ENCODE data around the gene ATP5PB.

Gene ATP5PB

DNA sequence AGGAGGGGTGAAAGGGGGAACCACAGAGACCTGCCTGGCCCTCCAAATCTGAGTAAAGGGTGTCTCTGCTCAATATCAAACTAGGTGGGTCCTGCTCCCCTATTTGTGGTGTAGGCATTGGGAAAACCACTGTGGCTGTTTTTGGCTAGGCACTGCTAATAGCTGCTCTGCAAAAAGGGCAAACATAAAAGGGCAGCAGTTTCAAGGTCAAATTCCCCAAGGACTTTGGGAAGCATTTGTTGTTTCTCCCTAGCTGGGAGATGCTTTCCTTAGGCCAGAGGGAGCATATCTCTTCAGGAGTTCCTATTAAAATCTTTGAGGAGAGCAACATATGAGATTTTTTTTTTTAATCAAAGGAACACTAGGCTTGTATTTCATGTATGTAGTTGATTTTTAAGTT, 26.9 kb downstream of the ATP5PB start:
- Histone ChIP-seq H3K4me1 (ENCODE audit: insufficient read depth, low read length, severe bottlenecking) (peaks cover 28% of the 10 kb centered on the region), H3K4me3 (ENCODE audit: low read depth, low read length, poor library complexity, severe bottlenecking) (no peak overlapping the region), H3K9ac (ENCODE audit: low read length) (no peak overlapping the region), H3K27me3 (ENCODE audit: insufficient read depth, low read length) (no peaks in the 10 kb centered on the region), H4K20me1 (ENCODE audit: insufficient read depth, low read length) (no peaks in the 10 kb centered on the region), H3K27ac (ENCODE audit: low read depth, low read length, poor library complexity, severe bottlenecking) (no peak overlapping the region), H3K9me2 (ENCODE audit: low read depth, low read length) (no peaks in the 10 kb centered on the region), H3K36me3 (ENCODE audit: insufficient read depth, low read length) (no peaks in the 10 kb centered on the region), H2AFZ (ENCODE audit: low read length) (no peak overlapping the region), H3F3A (ENCODE audit: insufficient read depth, low read length) (no peaks in the 10 kb centered on the region), H3K4me2 (ENCODE audit: low read length) (no peak overlapping the region), H3K79me2 (ENCODE audit: insufficient read depth, low read length) (no peaks in the 10 kb centered on the region), H3K9me3 (ENCODE audit: low read length) (no peaks in the 10 kb centered on the region)
- TF ChIP-seq EZH2 (IDR thresholded peaks at IDR 0.05; ENCODE audit: borderline replicate concordance, low read length) (no peak), CTCF (IDR thresholded peaks at IDR 0.05; ENCODE audit: low read length) (no peak)

DNA sequence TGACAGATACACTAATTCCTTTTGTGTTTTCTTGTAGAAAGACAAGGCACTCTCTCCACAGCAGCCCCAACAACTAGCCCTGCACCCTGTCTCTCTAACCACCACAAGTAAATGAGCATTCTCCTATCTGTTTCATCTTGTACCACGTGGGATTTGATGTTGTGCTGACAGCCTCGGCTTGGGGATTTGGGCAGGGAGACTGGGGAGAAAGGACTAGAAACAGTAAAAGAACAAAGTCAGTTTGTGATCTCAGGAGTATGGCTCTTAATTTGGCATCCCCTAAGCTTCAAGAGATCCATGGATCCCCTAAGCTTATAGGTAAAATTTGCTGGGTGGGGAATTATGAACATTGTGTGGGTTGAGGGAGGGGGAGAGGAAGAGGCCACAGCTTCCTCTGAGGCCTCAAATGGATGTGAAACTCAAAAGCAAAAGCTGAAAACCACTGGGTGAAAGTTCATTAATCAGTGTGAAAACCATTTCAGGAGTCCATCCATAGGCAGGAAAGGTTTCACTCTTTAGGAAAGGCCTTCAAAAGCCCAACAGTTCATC, 27.6 kb downstream of the ATP5PB start:
- Histone ChIP-seq H3K79me2 (ENCODE audit: insufficient read depth, low read length) (no peaks in the 10 kb centered on the region), H3K27me3 (ENCODE audit: insufficient read depth, low read length) (no peaks in the 10 kb centered on the region), H3K9ac (ENCODE audit: low read length) (no peak overlapping the region), H3K4me3 (ENCODE audit: low read depth, low read length, poor library complexity, severe bottlenecking) (no peak overlapping the region), H3F3A (ENCODE audit: insufficient read depth, low read length) (no peaks in the 10 kb centered on the region), H4K20me1 (ENCODE audit: insufficient read depth, low read length) (no peaks in the 10 kb centered on the region), H3K9me2 (ENCODE audit: low read depth, low read length) (no peaks in the 10 kb centered on the region), H3K27ac (ENCODE audit: low read depth, low read length, poor library complexity, severe bottlenecking) (no peak overlapping the region), H3K4me2 (ENCODE audit: low read length) (peak overlapping the region; percentile 18; the same call in 1 of the 2 replicates), H3K36me3 (ENCODE audit: insufficient read depth, low read length) (no peaks in the 10 kb centered on the region), H3K9me3 (ENCODE audit: low read length) (no peaks in the 10 kb centered on the region), H2AFZ (ENCODE audit: low read length) (no peak overlapping the region), H3K4me1 (ENCODE audit: insufficient read depth, low read length, severe bottlenecking) (peaks cover 24% of the 10 kb centered on the region)
- TF ChIP-seq EZH2 (IDR thresholded peaks at IDR 0.05; ENCODE audit: borderline replicate concordance, low read length) (no peak), CTCF (IDR thresholded peaks at IDR 0.05; ENCODE audit: low read length) (no peak)

- Histone ChIP-seq H4K20me1 (ENCODE audit: insufficient read depth, low read length) (no peaks in the 10 kb centered on the region), H3K79me2 (ENCODE audit: insufficient read depth, low read length) (no peaks in the 10 kb centered on the region), H3K4me1 (ENCODE audit: insufficient read depth, low read length, severe bottlenecking) (peaks cover 17% of the 10 kb centered on the region), H3K9me3 (ENCODE audit: low read length) (no peaks in the 10 kb centered on the region), H3K4me2 (ENCODE audit: low read length) (no peak overlapping the region), H3K27ac (ENCODE audit: low read depth, low read length, poor library complexity, severe bottlenecking) (no peak overlapping the region), H3K9me2 (ENCODE audit: low read depth, low read length) (no peaks in the 10 kb centered on the region), H3K9ac (ENCODE audit: low read length) (no peak overlapping the region), H3F3A (ENCODE audit: insufficient read depth, low read length) (no peaks in the 10 kb centered on the region), H2AFZ (ENCODE audit: low read length) (no peak overlapping the region), H3K36me3 (ENCODE audit: insufficient read depth, low read length) (no peaks in the 10 kb centered on the region), H3K27me3 (ENCODE audit: insufficient read depth, low read length) (no peaks in the 10 kb centered on the region), H3K4me3 (ENCODE audit: low read depth, low read length, poor library complexity, severe bottlenecking) (no peak overlapping the region)
- no peak for TF ChIP-seq EZH2 (IDR thresholded peaks at IDR 0.05; ENCODE audit: borderline replicate concordance, low read length)
- TF ChIP-seq CTCF (IDR thresholded peaks at IDR 0.05; ENCODE audit: low read length): no peak
Observed at GRCh38 chr1:111480674-111481073, 31.4 kb downstream of the ATP5PB start.
